Gastrocnemius medialis (tissue), 4 donors: ENCODE data around the gene NTNG1. TPM values are rescaled to one million over a fixed set of nuclear protein-coding genes. Genes with fewer than 3 reads are reported as not detected.

Source experiments
- ATAC-seq, 2 donors: fragments of 150-250 bp; one replicate each; pipeline ENCODE4 v1.9.1; 2016
- DNase-seq, 2 donors: peaks; one replicate each; pipeline ENCODE4 v3.0.0-alpha.2; 2019
- H3K27ac ChIP-seq, 4 donors: fragments of 200-600 bp; sonication (generic); 1 replicate in 1 of 4; 2 replicates in 3 of 4; pipeline ENCODE4 v1.5.1; 2016 to 2018; ENCODE audit warnings: mild to moderate bottlenecking in 2 of 4, moderate library complexity in 1 of 4
- H3K27me3 ChIP-seq, 3 donors: fragments of 200-600 bp; sonication (generic) in 2 of 3; 1 replicate in 1 of 3; 2 replicates in 2 of 3; pipeline versions ENCODE4 v1.5.1 to v1.6.0; 2016 to 2019; ENCODE audit warnings: mild to moderate bottlenecking in 1 of 3, moderate library complexity in 1 of 3
- H3K36me3 ChIP-seq, 2 donors: fragments of 200-600 bp; sonication (generic) in 1 of 2; one replicate each; pipeline ENCODE4 v1.5.1; 2017 to 2018
- H3K4me1 ChIP-seq, 2 donors: fragments of 200-600 bp; sonication (generic) in 1 of 2; one replicate each; pipeline ENCODE4 v1.5.1; 2016 to 2017; ENCODE audit warnings: mild to moderate bottlenecking in 2 of 2
- H3K4me3 ChIP-seq, 4 donors: fragments of 200-600 bp; sonication (generic) in 3 of 4; 1 replicate in 1 of 4; 2 replicates in 3 of 4; pipeline ENCODE4 v1.5.1; 2016 to 2019; ENCODE audit warnings: mild to moderate bottlenecking in 2 of 4
- H3K9me3 ChIP-seq, 3 donors: fragments of 200-600 bp; sonication (generic) in 2 of 3; 1 replicate in 1 of 3; 2 replicates in 2 of 3; pipeline ENCODE4 v1.5.1; 2016 to 2019
- CTCF ChIP-seq, 5 experiments: fragments of 450-650 bp in 3 of 5; fragments of 200-600 bp in 2 of 5; sonication (generic) in 2 of 5; IDR thresholded peaks in 4 of 5; conservative IDR thresholded peaks in 1 of 5; 1 replicate in 4 of 5; 2 replicates in 1 of 5; pipeline ENCODE4 v1.5.1; 2016 to 2019; ENCODE audit warnings: antibody characterized with exemption in 5 of 5, mild to moderate bottlenecking in 3 of 5, moderate library complexity in 3 of 5
- POLR2A ChIP-seq, 2 donors: fragments of 450-650 bp; IDR thresholded peaks; one replicate each; pipeline ENCODE4 v1.6.1; 2017; ENCODE audit warnings: antibody characterized with exemption in 2 of 2, mild to moderate bottlenecking in 2 of 2, moderate library complexity in 2 of 2
- in situ Hi-C, 4 donors: fragments of 200-750 bp; cut with MboI; loops; one replicate each; pipeline versions ENCODE4 v1.15.0 to v1.8.0; 2017; ENCODE audit warnings: low sequenced_read_pairs in 4 of 4
- intact Hi-C: fragments of 100-400 bp; cut with DNase I; formaldehyde crosslinking; loops from one replicate; pipeline ENCODE4 v1.15.1; 2023; ENCODE audit warnings: low total_unique reads
- total RNA-seq, 4 donors: library from RNA; depleted of rRNA; stranded (reverse); fragments of >200 nt; gene quantifications; one replicate each; pipeline versions ENCODE4 v1.1.0 to v1.2.3, GENCODE V29; 2016

The NTNG1 gene
- total RNA-seq, 4 donors from 2014 or later = not detected

GRCh38 chr1:107481756-107482384 lies 341.0 kb downstream of the NTNG1 start:
- no peak overlapping the region for H3K27ac ChIP-seq
- no peaks in the 10 kb centered on the region for H3K4me1 ChIP-seq
- no peaks in the 10 kb centered on the region for H3K27me3 ChIP-seq
- ATAC-seq (no peak), DNase-seq (no peak)
- H3K4me3 ChIP-seq = no peak overlapping the region
- intact Hi-C loops = no loop called here
- no peak for TF ChIP-seq CTCF (IDR thresholded peaks at IDR 0.05 in 4 of 5, conservative IDR thresholded peaks at IDR 0.05 in 1 of 5)
- TF ChIP-seq POLR2A (IDR thresholded peaks at IDR 0.05) = no peak
- H3K9me3 ChIP-seq = no peaks in the 10 kb centered on the region
- no peaks in the 10 kb centered on the region for H3K36me3 ChIP-seq
- in situ Hi-C loops = no loop called here

DNA sequence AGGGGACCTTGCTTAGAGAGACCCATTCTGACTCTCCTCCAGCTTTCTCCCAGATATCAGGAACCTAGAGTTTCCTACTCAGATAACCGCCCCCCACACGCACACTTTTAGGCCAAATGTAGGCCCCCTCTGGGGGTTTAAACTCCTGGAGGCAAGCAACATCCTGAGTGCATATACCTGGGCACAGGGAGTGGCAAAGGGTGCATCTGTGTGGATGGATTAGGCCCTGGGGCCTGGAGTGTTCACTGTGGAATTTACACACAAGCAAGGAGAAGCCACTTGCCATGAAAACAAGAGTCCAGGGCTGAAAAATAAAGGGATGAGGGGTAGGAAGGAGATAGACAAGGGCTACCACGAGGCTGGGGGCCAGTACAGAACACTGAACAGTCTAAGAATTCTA lies 343.1 kb downstream of the NTNG1 start:
- Histone ChIP-seq H3K4me1 (no peaks in the 10 kb centered on the region), H3K9me3 (no peaks in the 10 kb centered on the region), H3K36me3 (no peaks in the 10 kb centered on the region), H3K27ac (no peak overlapping the region), H3K27me3 (no peaks in the 10 kb centered on the region), H3K4me3 (no peak overlapping the region)
- DNase-seq (no peak), ATAC-seq (no peak)
- intact Hi-C loops (no loop called here), in situ Hi-C loops (no loop called here)
- TF ChIP-seq CTCF (IDR thresholded peaks at IDR 0.05 in 4 of 5, conservative IDR thresholded peaks at IDR 0.05 in 1 of 5) = no peak
- no peak for TF ChIP-seq POLR2A (IDR thresholded peaks at IDR 0.05)

DNA sequence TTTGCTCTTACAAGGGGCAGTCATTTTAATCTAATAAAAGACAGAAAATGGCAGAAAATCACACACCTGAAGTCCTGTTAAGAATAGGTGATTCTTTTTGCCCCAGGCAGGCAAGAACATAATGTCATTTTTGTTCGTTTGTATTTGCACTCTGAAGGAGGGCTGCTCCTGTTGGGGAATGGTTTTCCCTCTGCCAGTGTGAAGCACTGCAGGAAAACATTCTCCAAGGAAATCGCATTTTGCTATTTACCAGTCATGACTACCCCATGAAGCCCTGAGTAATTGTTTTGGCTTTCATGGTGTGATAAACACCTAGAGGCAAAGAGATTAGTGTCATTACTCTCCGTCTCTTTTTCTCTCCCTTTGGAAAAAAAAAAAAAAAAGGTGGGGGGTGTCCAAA lies 345.5 kb downstream of the NTNG1 start:
- intact Hi-C loops (no loop called here), in situ Hi-C loops (no loop called here)
- no peak for TF ChIP-seq CTCF (IDR thresholded peaks at IDR 0.05 in 4 of 5, conservative IDR thresholded peaks at IDR 0.05 in 1 of 5)
- TF ChIP-seq POLR2A (IDR thresholded peaks at IDR 0.05) = no peak
- Histone ChIP-seq H3K27me3 (no peaks in the 10 kb centered on the region), H3K4me1 (no peaks in the 10 kb centered on the region), H3K4me3 (no peak overlapping the region), H3K27ac (no peak overlapping the region), H3K36me3 (no peaks in the 10 kb centered on the region), H3K9me3 (no peaks in the 10 kb centered on the region)
- no peak for DNase-seq
- ATAC-seq = no peak

- TF ChIP-seq POLR2A (IDR thresholded peaks at IDR 0.05) (no peak), CTCF (IDR thresholded peaks at IDR 0.05 in 4 of 5, conservative IDR thresholded peaks at IDR 0.05 in 1 of 5) (no peak)
- no peak overlapping the region for H3K4me3 ChIP-seq
- H3K27me3 ChIP-seq = no peaks in the 10 kb centered on the region
- H3K36me3 ChIP-seq = no peaks in the 10 kb centered on the region
- in situ Hi-C loops (no loop called here), intact Hi-C loops (no loop called here)
- H3K27ac ChIP-seq = no peak overlapping the region
- no peak for ATAC-seq
- no peak for DNase-seq
- H3K9me3 ChIP-seq = no peaks in the 10 kb centered on the region
- no peaks in the 10 kb centered on the region for H3K4me1 ChIP-seq
Measured at GRCh38 chr1:107487506-107487905, 346.7 kb downstream of the NTNG1 start.

GRCh38 chr1:107491582-107491981 lies 350.7 kb downstream of the NTNG1 start:
- in situ Hi-C loops (no loop called here), intact Hi-C loops (no loop called here)
- Histone ChIP-seq H3K9me3 (no peaks in the 10 kb centered on the region), H3K27ac (no peak overlapping the region), H3K4me1 (no peaks in the 10 kb centered on the region), H3K27me3 (no peaks in the 10 kb centered on the region), H3K36me3 (no peaks in the 10 kb centered on the region), H3K4me3 (no peak overlapping the region)
- no peak for TF ChIP-seq CTCF (IDR thresholded peaks at IDR 0.05 in 4 of 5, conservative IDR thresholded peaks at IDR 0.05 in 1 of 5)
- no peak for ATAC-seq
- no peak for DNase-seq
